ENCODE measurements around the gene UPB1. TPM values are rescaled to one million over a fixed set of nuclear protein-coding genes. Genes with fewer than 3 reads are reported as not detected.
"Not testable (repeated sequence)": the region's sequence is repeated elsewhere in the genome, so short reads cannot be mapped to it uniquely, and the experiment has no call there.

UPB1 gene
- total RNA-seq, 3 donors from 2014 or later: 0.16 to 0.44 (median 0.33) TPM

DNA sequence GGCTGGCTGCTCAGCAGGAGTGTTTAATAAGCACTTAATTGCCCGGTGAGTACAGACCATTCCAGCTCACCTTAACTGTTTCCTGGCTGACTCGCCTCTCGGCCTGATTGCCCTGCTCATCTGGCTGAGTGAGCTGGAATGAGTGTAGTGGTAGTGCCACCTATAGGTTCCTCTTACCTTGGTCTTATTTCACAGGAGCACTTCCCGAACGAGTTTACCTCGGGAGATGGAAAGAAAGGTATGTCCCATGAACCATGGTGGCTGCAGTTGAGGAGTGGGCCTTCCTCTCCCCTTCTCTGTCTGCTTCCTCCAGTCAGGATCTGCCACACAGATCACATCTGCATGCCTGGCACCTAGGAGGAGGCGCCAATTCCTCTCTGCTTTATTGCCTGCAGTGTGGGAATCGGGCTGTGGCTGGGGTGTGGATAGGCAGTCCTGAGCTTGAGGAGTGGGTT, 26.7 kb downstream of the UPB1 start:
- Histone ChIP-seq H3K36me3 (no peaks in the 10 kb centered on the region), H3K27ac (no peak overlapping the region), H3K9me3 (no peaks in the 10 kb centered on the region), H3K4me3 (no peak overlapping the region), H3K27me3 (no peaks in the 10 kb centered on the region), H3K4me1 (no peaks in the 10 kb centered on the region)
- TF ChIP-seq POLR2A (IDR thresholded peaks at IDR 0.05): no peak
- TF ChIP-seq, protein P1, sequence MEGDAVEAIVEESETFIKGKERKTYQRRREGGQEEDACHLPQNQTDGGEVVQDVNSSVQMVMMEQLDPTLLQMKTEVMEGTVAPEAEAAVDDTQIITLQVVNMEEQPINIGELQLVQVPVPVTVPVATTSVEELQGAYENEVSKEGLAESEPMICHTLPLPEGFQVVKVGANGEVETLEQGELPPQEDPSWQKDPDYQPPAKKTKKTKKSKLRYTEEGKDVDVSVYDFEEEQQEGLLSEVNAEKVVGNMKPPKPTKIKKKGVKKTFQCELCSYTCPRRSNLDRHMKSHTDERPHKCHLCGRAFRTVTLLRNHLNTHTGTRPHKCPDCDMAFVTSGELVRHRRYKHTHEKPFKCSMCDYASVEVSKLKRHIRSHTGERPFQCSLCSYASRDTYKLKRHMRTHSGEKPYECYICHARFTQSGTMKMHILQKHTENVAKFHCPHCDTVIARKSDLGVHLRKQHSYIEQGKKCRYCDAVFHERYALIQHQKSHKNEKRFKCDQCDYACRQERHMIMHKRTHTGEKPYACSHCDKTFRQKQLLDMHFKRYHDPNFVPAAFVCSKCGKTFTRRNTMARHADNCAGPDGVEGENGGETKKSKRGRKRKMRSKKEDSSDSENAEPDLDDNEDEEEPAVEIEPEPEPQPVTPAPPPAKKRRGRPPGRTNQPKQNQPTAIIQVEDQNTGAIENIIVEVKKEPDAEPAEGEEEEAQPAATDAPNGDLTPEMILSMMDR (IDR thresholded peaks at IDR 0.05): peak in 1 of 3 donors; percentile 35
- no peak for TF ChIP-seq POLR2AphosphoS5 (IDR thresholded peaks at IDR 0.05)
- DNase-seq (ENCODE audit: low spot score in 2 of 2): no peak
- intact Hi-C loops (cut with DNase I; ENCODE audit: low total_unique reads): no loop called here

DNA sequence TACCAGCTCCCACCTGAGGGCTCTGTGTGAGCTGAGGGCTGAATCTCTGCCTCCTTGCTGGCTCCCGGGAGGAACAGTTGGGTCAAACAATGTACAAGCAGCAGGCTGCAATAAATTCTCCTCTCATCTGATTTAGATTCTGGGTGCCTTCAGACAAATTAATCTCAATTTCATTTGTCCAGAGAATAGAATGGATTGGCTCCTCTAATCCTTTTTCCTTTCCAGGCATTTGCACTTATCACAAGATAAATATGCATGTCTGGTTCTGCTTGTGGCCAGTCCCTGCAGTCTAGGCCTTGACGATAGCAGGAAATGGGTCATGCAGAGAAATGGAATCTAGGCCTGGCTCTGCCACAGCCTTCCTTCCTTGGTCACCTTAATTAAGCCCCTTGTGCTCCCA, 28.7 kb downstream of the UPB1 start:
- Histone ChIP-seq H3K27me3 (no peaks in the 10 kb centered on the region), H3K27ac (no peak overlapping the region), H3K4me1 (no peaks in the 10 kb centered on the region), H3K36me3 (no peaks in the 10 kb centered on the region), H3K4me3 (no peak overlapping the region), H3K9me3 (no peaks in the 10 kb centered on the region)
- TF ChIP-seq POLR2A (IDR thresholded peaks at IDR 0.05) (no peak), POLR2AphosphoS5 (IDR thresholded peaks at IDR 0.05) (no peak)
- TF ChIP-seq, protein P1 (IDR thresholded peaks at IDR 0.05): no peak
- DNase-seq (ENCODE audit: low spot score in 2 of 2): no peak
- intact Hi-C loops (cut with DNase I; ENCODE audit: low total_unique reads): no loop called here

DNA sequence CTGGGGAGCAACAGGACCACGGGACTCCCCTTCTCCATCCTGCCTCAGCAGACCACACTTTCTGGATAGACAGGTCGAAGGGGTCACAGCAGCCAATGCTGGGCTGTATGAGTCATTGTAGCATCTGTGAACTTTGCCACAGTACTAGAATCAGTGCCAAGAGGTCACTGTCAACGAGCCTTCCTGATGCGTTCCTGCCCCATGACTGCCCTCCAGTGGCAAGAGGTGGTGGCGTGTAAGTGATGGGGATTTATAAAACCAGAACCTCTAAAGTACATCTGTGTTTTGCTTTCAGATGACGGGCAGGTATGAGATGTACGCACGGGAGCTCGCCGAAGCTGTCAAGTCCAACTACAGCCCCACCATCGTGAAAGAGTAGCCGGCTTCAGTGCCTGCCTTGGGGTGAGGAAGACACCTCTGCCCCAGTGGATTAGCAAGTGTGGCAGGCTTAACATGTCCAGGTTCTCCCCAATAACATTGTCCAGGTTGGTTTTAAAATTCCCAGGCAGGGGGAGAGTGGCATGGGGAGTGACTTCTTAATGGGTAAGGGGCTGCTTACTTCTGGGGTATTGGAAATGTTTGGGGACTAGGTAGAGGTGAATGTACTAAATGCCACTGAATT, 30.4 kb downstream of the UPB1 start:
- no peak for TF ChIP-seq POLR2A (IDR thresholded peaks at IDR 0.05)
- peak in 2 of 3 donors; percentile 34 to 70 for TF ChIP-seq POLR2AphosphoS5 (IDR thresholded peaks at IDR 0.05)
- TF ChIP-seq, protein P1 (IDR thresholded peaks at IDR 0.05): peak; percentile 35 to 81 (median 78)
- H3K27ac ChIP-seq: peak overlapping the region; percentile 2 to 42
- intact Hi-C loops (cut with DNase I; ENCODE audit: low total_unique reads): no loop called here
- no peaks in the 10 kb centered on the region for H3K4me1 ChIP-seq
- peak; percentile 64 to 70 for DNase-seq (ENCODE audit: low spot score in 2 of 2)
- H3K9me3 ChIP-seq: no peaks in the 10 kb centered on the region
- no peak overlapping the region for H3K4me3 ChIP-seq
- H3K36me3 ChIP-seq: no peaks in the 10 kb centered on the region
- no peaks in the 10 kb centered on the region for H3K27me3 ChIP-seq

DNA sequence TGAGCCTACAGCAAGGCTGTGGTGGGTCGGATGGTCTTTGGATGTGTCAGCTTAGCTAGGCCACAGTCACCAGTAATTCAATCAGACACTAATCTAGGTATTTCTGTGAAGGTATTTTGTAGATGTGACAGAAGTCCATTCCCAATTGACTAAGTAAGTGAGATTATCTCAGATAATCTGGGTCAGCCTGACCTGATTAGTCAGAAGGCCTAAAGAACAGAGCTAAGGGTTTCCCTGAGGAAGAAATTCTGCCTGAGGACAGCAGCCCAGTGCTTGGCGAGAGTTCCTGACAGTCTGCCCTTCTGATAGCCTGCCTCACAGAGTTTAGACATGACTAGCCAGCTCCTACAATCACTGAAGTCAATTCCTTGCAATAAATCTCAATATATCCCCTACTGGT, 31.1 kb downstream of the UPB1 start:
- TF ChIP-seq POLR2AphosphoS5 (IDR thresholded peaks at IDR 0.05): no peak
- no peak for TF ChIP-seq POLR2A (IDR thresholded peaks at IDR 0.05)
- TF ChIP-seq, protein P1 (IDR thresholded peaks at IDR 0.05): no peak
- Histone ChIP-seq H3K27me3 (no peaks in the 10 kb centered on the region), H3K4me1 (no peaks in the 10 kb centered on the region), H3K9me3 (no peaks in the 10 kb centered on the region), H3K4me3 (no peak overlapping the region), H3K27ac (peak overlapping the region in 1 of 2 donors; percentile 8), H3K36me3 (no peaks in the 10 kb centered on the region)
- intact Hi-C loops (cut with DNase I; ENCODE audit: low total_unique reads): no loop called here
- DNase-seq (ENCODE audit: low spot score in 2 of 2): no peak

DNA sequence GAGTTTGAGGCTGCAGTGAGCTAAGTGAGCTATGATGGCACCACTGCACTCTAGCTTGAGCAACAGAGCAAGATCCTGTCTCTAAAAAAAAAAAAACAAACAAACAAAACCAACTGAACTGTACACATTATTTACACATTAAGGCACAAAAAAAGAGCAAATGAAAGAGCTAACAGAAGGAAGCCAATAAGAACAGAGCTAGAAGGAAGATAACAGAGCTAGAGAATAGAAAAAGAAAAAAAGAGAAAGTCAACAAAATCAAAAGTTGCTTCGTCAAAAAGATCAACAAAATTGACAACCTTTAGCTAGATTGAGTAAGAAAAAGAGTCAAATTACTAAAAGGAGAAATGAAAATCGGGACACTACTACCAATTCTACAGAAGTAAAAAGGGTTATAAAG, 34.8 kb downstream of the UPB1 start:
- Histone ChIP-seq H3K4me3 (no peak overlapping the region), H3K27ac (no peak overlapping the region), H3K27me3 (no peaks in the 10 kb centered on the region), H3K36me3 (no peaks in the 10 kb centered on the region), H3K9me3 (no peaks in the 10 kb centered on the region), H3K4me1 (no peaks in the 10 kb centered on the region)
- no peak for TF ChIP-seq POLR2A (IDR thresholded peaks at IDR 0.05)
- TF ChIP-seq POLR2AphosphoS5 (IDR thresholded peaks at IDR 0.05): no peak
- TF ChIP-seq, protein P1 (IDR thresholded peaks at IDR 0.05): no peak
- DNase-seq (ENCODE audit: low spot score in 2 of 2): no peak
- intact Hi-C loops (cut with DNase I; ENCODE audit: low total_unique reads): no loop called here

DNA sequence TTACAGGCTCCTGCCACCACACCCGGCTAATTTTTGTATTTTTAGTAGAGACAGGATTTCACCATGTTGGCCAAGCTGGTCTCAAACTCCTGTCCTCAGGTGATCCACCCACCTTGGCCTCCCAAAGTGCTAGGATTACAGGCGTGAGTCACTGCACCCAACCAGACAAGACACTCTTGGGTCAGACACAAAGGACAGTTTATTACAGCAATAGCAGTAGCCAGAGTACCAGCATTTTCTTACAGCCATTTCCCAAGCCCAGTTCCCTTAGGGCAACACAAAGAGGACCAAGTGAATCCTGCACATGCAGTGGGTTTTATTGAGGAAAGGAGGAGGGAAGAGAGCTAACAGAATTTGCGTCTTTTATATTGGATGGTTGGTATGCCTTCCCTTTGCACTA, 35.8 kb downstream of the UPB1 start:
- DNase-seq (ENCODE audit: low spot score in 2 of 2); H3K4me1 ChIP-seq; H3K36me3 ChIP-seq; intact Hi-C loops (cut with DNase I; ENCODE audit: low total_unique reads); H3K9me3 ChIP-seq; H3K27ac ChIP-seq; H3K4me3 ChIP-seq; H3K27me3 ChIP-seq: not testable (repeated sequence)

Measured in breast epithelium (tissue), 4 donors.